Retina (tissue), 1 donor: ENCODE results near the gene RPL3.
"Not testable (repeated sequence)": the region's sequence is repeated elsewhere in the genome, so short reads cannot be mapped to it uniquely, and the experiment has no call there.

Source experiments
- DNase-seq: peaks from one replicate; pipeline ENCODE4 v3.0.0-alpha.2; 2016

Gene RPL3

DNA sequence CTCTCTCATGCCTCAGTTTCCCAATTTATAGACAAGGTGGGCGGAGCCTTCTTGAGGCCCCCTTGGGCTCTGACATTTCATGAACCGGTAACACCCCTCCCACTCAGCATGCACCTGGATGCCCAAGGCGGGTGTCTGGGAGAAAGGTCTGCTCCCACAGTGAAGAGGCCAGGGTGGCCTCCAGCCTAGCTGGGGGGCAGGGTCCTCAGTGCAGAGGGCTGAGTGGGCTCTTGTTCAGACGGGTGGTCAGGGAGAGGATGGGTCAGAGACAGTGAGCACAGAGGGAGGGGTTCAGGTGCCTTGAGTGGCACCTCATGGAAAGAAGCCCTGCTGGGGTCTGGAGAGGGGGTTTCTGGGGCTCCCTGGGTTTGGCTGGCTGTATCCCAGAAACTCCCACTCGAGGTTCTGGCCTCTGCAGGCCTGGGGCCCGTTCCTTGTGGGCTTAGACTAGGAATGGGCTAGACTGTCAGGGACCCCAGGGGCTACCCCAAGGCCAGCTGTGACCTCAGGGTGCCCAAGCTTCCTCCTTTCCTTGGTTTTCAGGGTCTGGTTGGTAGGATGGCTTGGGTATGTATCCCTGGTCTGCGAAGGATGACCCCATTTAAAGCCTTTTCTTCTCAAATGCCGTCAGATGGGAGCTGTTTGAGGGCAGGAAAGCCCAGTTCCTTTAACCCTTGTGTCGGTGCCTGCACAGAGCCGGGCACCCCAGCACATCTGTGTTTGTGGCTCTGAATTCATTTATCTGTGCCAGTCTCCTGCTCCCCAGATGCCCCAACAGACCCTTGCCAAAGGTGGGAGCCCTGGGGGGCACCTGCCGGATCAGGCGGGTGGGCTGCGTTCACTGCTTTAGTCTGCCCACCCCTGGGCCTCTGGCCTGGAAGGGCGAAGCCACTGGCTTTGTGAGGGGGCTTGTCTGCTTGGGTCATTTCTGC, 31.6 kb upstream of the RPL3 start:
- peak; percentile 31 for DNase-seq

DNA sequence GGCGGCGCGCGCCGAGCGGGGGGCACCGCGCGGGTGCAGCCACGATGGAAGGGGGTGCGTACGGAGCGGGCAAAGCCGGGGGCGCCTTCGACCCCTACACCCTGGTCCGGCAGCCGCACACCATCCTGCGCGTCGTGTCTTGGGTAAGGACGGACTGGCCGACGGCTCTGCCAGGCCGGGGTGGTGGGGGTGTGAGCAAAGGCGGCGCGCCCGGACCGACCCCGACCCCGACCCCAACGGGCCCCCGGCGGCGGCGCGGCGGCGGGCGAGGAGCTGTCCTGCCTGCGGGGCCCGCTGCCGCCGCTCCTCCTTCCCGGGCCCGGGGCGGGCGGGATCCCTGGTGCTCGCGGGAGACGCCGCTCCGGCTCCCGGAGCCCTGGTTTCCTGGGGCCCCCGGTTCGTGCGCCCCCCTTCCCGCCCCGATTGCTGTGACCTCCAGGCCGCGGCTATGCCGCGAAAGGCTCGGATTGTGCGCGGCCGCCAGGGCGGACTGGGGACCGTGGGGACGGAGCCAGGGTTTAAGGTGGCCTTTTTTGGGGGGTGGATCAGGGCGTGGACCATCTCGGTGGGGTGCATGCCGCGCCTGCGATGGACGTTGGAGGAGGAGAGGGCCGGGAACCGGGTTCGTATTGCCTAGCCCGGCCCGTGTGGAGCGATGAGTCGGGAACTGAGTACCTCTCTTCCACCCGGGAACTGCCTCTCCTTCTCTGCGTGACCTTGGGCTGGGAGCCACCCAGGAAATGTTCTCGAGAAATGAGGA, 30.7 kb upstream of the RPL3 start, which contains the start of gene SYNGR1:
Gene SYNGR1 (plus strand): TSS at position 25 of the 760 bp plus-strand sequence. CDS start 20 bp downstream, at position 45.
- DNase-seq = peak; percentile 69

DNA sequence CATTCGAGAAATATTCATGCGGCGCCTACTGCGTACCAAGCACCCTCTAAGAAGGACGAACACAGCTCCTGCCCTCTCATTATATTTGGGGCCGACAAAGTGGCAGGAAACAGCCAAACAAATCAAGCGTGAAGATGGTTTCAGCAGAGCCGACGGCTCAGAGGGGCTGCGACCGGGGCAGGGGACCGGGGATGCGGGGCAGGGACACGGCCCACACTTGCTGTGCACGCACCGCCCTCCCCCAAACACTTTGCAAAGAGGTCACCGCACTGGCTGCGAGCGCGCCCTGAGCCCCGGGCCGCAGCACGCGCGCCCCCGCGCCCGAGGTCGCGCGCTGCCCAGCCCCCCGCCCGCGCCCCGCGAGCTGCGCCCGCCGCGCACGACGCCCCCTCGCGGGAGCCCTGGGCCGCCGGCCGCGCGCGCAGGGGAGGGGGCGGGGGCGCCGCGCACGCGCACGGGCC, 30.1 kb upstream of the RPL3 start:
- DNase-seq = peak; percentile 79

DNA sequence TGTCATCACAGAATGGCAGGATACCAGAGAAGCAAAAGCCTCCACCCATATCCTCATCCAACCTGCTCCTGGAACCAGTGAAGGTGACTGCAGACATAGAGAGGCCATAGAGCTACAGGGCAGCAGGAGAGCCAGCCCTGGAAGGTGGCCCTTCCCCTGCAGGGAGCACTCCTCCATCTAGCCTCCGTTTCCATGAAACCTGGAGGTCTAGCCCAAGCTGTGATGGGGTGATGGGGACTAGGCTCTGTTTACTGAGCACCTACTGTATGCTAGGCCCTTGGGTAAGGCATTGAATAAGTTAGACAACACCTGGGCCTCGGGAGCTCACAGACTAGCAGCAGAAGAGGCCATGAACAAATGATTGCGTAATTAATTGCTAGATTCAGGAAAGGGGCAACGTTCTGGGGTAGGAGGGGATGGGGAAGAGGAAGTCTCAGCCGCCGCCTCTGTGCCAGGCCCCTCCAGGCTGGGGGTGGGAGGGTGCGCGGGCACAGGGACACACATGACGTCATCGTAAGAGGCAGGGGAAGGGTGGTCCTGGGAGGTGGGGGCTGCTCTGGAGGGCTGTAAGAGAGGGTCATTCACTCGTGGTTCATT, 29.6 kb upstream of the RPL3 start:
- DNase-seq = no peak

DNA sequence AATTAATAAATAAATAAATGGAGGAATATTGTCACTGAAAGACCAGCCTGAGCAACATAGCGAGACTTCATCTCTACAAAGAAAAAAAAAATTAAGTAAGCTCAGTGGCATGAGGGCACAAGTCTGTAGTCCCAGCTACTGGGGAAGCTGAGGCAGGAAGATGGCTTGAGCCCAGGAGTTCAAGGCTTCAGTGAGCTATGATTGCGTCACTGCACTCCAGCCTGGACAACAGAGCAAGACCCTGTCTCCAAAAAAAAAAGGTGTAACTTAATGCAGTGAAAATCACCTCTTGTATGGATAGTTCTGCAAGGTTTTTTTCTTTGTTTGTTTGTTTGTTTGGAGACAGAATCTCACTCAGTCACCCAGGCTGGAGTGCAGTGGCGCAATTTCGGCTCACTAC, 25.8 kb upstream of the RPL3 start:
- no peak for DNase-seq

DNA sequence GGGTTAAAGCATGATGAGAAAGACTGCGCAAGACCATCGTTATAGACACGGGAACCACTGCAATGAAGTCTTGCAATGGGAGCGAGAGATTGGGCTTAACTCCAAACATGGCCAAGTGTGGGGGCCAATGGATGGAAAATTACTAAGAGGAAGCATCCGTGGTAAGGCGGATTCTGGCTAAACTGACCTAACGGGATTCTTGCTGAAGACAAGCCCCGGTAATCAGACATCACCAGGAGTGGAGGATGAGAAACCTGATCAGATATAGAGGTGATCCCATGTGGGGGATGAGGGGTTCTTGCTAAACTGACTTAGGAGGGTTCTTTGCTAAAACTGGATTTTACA, 24.6 kb upstream of the RPL3 start:
- DNase-seq = no peak

DNA sequence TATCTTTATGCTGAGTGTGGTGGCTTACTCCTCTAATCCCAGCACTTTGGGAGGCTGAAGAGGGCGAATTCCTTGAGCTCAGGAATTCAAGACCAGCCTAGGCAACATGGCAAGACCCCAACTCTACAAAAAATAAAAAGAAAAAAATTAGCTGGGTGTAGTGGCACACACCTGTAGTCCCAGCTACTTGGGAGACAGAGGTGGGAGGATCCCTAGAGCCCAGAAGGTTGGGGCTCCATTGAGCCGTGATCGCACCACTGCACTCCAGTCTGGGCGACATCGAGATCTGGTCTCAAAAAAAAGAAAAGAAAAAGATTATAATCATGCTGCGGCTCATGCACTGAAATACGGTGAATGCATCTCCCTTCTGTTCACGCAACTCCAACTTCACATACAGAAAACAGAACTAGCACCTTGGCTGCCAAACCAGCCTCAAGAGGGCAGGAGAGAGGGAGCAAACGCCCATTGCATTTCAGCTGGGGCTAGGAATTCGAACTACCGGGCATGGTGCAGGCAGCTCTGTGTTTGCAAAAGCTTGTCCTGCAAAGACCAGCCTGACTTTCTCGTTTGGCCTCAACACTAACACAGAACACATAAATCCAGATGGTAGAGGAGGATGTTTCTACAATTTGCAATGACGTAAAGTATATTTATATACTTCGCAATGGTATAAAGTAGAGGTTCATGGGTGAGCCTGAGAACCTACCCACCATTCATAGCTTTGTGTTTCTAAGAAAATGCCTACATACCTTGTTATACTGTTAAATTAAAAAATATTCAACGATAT, 24.0 kb upstream of the RPL3 start:
- DNase-seq = peak; percentile 59

DNA sequence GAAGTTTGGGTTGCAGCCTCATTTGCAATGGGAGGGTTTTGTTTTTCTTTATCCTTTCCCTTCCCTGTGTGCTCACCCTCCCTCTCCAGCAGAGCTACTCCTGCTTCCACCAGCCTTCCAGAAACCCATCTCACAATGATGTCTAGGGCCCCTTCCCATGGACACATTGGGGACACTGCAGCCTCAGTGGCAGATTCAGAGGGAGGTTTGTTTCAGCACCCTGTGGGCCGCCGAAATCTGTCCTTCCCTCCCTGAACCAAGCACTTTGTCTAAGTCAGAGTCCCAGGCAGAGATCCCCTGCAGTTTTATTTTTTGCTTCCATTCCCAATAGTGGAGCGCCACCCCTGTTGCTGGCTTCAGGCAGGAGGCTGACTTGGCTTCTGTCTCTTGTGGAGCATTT, 21.8 kb upstream of the RPL3 start:
- no peak for DNase-seq

DNA sequence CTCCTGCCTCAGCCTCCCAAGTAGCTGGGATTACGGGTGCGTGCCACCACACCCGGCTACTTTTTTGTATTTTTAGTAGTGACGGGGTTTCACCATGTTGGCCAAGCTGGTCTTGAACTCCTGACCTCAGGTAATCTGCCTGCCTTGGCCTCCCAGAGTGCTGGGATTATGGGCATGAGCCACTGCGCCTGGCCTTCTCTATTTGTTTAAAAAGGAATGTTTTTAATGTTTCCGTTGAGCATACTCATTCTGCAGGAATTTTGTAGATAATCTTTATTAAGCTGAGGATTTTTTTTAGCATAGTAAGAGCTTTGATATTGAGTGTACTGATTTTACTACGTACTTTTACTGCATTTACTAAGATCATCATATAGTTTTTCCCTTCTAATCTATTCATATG, 20.4 kb upstream of the RPL3 start:
- not testable (repeated sequence) for DNase-seq

DNA sequence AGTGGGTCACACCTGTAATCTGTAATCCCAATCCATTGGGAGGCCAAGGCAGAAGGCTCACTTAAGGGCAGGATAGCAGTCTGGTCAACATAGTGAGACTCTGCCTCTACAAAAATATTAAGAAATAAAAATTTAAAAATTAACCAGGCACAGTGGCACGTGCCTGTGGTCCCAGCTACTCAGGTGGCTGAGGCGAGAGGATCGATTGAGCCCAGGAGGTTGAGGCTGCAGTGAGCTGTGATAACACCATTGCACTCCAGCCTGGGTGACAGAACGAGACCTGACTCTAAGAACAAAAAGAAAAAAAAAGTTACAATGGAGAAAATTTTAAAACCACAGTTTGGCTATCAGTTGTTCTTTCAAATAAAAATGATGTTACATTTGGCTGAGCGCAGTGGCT, 17.0 kb upstream of the RPL3 start:
- DNase-seq = no peak

DNA sequence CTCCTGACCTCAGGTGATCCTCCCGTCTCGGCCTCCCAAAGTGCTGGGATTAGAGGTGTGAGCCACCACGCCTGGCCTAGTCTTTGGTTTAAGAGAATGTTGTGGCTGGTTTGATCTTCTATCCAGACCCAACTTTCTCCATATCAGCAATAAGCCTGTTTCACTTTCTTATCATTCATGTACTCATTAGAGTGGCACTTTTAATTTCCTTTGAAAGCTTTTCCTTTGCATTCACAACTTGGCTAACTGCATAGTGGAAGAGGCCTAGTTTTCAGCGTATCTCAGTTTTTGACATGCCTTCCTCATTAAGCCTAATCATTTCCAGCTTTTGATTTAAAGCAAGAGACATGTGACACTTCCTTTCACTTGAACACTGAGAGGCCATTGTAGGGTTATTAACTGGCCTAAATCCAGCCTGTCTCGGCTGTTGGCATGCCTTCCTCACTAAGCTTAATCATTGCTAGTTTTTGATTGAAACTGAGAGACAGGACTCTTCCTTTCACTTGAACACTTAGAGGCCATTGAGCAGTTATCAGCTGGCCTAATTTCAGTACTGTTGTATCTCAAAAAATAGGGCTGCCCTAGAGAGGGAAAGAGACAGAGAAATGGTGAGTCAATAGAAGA, 13.1 kb upstream of the RPL3 start:
- peak; percentile 75 for DNase-seq

DNA sequence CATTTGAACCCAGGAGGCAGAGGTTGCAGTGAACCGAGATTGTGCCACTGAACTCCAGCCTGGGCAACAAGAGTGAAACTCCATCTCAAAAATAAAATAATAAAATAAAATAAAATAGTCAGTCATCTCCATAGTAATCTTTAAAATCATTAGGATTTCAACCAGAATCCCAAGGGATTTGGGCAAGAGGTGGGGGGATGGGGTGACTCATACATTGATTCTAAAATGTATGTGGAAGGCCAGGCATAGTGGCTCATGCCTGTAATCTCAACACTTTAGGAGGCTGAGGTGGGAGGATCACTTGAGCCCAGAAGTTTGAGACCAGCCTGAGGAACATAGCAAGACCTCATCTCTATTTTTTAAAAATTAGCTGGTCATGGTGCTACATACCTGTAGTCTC, 11.1 kb upstream of the RPL3 start:
- DNase-seq = not testable (repeated sequence)

DNA sequence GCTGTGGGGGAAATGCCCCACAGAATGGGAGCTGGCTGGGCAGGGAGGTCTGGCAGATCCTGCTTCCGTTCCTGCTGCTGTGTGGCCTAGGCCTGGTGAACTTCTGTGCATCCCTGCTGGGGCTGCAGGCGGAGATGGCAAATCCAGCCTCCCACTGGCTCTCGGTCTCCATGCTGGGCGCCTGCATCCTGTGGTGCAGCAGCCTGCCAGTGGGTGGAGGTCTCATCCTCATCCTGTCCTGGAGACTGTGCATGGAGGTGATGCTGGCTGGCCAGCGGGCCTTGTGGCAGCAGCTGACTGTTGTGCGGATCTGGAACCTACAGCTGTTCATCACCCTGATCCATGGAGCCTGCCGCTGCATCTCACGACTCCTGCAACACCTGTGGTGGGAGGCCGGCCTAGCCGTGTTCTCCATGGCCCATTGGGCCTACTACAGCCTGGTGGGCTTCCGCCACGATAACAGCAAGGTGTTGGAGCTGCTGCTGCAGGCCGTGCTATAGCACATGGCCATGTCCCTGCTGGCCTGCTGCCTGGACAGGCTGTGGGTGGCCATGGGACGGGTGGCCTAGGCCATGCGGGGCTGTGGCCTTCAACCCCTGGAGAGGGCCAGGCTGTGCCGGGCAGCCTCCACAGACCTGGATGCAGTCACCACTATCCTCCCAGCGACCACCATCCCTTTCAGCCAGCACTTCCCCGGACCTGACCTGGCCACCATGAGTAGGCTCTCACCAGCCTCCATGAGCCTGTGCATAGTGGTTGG, 8.8 kb upstream of the RPL3 start:
- no peak for DNase-seq

DNA sequence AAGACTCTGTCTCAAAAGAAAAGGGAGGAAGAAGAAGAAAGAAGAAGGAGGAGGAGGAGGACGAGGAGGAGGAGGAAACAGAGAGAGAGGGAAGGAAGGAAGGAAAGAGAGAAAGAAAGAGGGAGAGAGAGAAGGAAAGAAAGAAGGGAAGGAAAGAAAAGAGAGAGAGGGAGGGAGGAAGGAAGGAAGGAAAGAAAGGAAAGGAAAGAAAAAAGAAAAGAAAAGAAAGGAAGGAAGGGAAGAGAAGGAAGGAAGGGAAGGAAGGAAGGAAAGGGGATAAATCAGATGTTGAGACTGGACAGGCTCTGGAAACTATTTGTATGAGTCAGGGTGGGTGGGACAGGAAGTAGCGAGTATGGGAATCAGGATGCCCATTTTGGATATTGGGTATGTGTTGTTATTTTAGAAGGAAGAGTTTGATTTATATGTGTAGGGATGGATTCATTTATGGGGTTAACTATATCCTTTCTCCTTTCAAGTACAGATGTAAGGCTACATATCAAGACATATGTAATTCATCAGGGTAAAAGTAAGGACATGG, 6.0 kb upstream of the RPL3 start:
- no peak for DNase-seq

DNA sequence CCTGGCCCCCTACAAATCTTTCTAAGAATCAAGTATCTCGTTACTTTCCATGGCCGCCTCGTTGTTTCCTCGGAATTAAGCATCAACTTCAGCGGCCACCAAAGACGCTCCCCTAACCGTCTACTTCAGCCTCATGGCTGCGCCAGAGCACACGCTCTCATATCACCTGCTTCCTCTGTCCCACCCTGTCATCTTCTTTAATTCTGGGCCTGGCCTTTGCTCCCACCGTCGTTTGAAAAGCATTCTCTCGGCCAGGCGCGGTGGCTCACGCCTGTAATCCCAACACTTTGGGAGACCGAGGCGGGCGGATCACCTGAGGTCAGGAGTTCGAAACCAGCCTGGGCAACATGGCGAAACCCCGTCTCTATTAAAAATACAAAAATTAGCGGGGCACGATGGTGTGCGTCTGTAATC, 1.2 kb upstream of the RPL3 start:
- DNase-seq = not testable (repeated sequence)

DNA sequence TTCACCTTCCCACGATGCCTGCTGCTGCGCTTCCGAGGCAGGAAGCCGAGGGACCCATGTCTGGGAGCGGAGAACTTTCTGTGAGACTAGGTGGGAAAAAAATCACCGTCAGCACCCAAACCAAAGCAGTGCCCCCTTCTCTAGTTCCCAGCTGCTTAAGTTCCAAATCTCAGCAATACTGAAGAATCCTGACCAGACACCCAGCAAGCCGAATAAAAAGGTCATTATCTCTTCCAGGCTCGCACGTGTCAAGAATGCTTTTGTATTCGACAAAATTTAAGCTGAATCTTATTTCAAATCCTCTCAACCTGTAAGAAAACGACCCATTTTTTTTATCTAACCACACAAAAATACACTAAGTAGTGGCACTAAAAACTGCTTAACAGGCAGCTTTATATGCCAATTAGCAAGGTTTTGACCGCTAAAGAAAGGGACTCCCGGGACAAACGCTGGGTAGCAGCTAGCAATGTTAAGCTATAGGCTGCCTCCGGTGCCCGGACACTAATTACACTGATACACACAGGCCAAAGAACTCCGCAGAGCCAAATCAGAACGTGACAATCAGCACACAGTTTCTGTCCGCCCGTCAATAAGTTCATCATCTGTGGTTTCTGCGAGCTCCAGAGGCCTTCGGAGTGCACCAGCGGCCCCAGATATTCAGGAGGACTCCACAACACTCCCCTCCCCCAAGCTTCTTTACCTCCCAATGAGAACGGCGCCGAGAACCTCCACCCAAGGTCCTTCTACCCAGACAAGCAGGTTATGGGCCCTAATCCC, 728 bp downstream of the RPL3 start:
- DNase-seq = no peak

DNA sequence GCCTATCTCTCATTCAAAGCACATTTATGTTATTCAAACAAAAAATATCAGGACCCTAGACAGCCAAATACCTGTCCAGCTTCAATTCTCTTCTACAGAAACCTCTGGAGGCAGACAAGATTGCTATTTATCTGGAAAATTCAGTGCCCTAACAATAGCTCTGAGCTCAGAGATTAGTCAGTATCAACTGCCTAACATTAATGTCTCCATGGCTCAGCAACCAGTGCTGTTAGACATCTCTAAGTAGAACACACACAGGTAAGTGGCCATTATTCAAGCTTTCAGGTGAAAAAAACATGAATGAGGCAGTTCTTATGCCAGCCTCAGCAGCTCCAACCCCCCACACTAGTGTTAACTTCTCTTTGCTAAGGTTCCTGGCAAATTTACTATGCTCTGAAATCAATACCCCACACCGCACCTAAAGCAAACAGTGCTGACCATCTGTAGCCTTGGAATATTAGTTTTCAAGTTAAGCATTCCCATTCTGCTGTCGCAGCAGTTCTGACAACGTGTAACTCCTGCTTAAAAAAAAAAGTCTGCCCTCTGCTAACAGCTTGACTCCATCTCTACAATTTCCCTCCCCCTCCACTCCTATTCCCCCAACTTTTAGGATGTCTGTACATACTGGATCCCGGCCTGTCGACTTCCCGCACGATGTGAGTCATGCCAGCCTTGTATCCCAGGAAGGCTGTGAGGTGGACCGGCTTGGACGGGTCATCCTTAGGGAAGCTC, 1.5 kb downstream of the RPL3 start:
- DNase-seq = no peak

DNA sequence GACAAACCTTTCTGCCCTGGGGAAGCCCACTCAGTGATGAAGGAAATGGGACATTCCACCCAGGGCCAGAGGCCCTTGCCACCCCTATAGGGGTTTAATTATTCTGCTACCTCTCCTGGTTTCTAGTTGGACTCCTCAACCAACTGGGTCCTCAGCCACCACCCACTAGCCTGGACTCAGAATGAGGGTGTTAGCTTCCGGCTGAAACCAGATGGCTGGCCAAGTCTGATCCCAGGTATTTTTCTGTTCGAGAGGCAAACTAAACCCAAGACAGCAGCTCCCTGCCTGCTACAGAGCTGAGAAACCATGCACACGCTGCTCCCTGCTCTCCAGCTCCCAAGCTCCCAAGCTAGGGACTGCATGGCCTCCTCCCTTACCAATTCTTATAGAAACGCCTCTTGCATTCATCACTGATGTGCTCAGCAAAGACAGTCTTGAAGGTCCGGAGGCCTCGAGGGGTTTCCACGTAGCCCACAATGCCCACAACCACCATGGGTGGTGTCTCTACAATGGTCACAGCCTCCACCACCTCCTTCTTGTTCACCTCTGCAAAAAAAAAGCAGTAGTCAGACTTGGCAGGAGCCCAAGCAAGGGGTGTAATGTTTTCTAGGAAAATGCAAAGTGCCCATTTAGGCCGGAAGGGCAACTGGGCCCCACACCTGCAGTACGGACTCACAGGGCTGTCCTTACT, 2.2 kb downstream of the RPL3 start:
- no peak for DNase-seq
